ENCODE measurements around the gene SLC25A5.
A peak's percentile ranks its signal among the peaks of the same experiment; 100 is the strongest.
"Not testable (repeated sequence)": the region's sequence is repeated elsewhere in the genome, so short reads cannot be mapped to it uniquely, and the experiment has no call there.

SLC25A5 gene

DNA sequence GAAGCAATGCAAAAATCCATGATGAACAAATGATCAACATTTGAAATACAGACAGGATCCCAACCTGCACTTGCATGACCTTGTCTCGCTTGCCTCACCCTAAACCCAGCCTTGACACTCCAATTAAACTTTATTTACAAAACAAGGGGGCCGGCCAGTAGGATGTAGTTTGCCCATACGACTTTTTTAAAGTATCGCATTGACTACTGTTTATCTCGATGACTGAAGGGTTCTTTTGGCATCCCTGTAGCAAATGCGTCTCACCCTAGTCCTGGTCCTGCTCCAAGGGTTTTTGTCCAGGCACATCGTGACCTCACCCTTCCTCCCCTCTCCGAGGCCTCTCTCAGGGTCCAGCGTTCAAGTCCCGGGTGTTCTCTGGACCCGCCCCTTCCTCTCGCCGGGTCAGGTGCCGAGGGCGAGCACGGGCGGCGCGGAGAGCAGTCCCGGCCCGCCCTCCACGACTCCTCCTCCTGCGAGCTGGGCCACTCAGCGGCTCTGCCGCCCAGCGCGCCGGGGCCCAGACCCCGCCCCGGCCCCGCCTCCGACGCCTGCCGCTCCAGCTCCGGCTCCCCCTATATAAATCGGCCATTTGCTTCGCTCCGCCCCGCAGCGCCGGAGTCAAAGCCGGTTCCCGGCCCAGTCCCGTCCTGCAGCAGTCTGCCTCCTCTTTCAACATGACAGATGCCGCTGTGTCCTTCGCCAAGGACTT is at the start of gene SLC25A5:
Gene SLC25A5, plus strand, starts transcription at position 603 of the 709 bp plus-strand sequence. Its CDS starts 72 bp downstream, at position 675.
- DNase-seq = peak; percentile 93

GRCh38 chrX:119419146-119419545 is 49.1 kb upstream of the SLC25A5 start:
- no peak for DNase-seq

GRCh38 chrX:119419898-119420297 is 48.3 kb upstream of the SLC25A5 start:
- DNase-seq = no peak

GRCh38 chrX:119421016-119421705 is 47.1 kb upstream of the SLC25A5 start:
- DNase-seq = no peak

DNA sequence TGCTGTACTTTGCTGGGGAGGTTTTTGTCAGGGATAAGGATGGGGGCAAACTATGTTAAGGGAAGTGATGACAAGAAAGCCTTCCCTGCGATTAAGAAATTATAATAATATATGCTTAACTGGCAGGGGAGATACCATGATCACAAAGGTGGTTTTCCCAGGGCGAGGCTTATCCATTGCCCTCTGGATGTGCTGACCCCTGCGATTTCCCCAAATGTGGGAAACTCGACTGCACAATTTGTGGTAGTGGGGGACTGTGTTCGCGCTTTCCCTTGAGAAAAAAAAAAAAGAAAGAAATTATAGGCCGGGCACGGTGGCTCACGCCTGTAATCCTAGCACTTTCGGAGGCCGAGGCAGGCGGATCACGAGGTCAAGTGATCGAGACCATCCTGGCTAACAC is 44.6 kb upstream of the SLC25A5 start:
- no peak for DNase-seq

DNA sequence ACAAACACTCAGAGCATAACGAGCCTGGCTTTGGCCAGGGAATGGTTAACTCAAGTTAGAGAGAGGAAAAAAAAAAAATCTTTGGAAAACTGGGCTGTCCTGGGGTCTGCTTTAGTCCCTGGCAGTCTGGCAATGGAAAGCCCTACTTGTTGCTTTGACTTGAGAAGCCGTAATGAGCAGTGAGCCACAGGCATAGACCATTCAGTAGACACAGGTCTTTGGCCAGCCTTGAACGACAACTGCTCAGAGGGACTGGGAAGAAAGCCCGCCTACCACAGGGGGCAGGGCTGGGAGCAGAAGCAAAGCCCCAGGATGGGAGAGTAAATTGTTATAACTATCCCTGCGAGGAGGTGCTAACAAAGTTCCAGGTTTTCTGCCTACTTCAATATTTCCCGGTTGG is 43.2 kb upstream of the SLC25A5 start:
- no peak for DNase-seq

GRCh38 chrX:119427024-119427794 is 41.0 kb upstream of the SLC25A5 start:
- peak; percentile 63 for DNase-seq

GRCh38 chrX:119427795-119428185 is 40.5 kb upstream of the SLC25A5 start:
- no peak for DNase-seq

- no peak for DNase-seq
These were observed 38.8 kb upstream of the SLC25A5 start for GRCh38 chrX:119429471-119429870.

DNA sequence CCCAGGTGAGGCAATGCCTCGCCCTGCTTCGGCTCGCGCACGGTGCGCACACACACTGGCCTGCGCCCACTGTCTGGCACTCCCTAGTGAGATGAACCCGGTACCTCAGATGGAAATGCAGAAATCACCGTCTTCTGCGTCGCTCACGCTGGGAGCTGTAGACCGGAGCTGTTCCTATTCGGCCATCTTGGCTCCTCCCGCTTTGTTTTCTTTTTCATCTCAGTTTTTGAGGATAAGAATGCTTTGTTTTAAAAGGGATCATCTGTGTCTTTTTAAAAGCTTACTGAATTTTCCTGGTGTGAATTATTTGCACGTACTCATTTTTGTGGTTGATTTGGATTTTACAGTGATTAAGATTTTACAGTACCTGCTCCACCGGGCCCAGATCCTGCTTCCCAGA is 26.9 kb upstream of the SLC25A5 start:
- DNase-seq = not testable (repeated sequence)

- no peak for DNase-seq
These were observed 26.0 kb upstream of the SLC25A5 start for GRCh38 chrX:119442286-119442685.

- no peak for DNase-seq
These were observed 15.0 kb upstream of the SLC25A5 start for GRCh38 chrX:119453202-119453601.

GRCh38 chrX:119455264-119455663 is 13.0 kb upstream of the SLC25A5 start:
- DNase-seq = no peak

DNA sequence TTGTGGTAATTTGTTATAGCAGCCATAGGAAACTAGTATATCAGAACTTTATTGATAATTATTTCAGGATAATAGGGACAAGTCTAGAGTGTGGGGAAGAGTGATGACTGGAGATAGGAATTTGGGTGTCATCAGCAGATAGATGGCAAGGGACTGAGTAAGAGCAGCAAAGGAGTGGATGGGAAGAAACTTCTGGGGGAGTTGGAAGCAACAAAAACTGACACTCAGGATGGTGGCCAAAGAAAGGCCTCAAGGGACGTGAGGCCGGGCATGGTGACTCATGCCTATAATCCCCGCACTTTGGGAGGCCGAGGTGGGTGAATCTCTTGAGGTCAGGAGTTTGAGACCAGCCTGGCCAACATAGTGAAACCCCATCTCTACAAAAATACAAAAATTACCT is 9.1 kb upstream of the SLC25A5 start:
- DNase-seq = no peak

GRCh38 chrX:119465555-119465954 is 2.7 kb upstream of the SLC25A5 start:
- no peak for DNase-seq

- DNase-seq = no peak
These were observed 1.3 kb upstream of the SLC25A5 start for GRCh38 chrX:119466970-119467369.

- no peak for DNase-seq
These were observed 811 bp upstream of the SLC25A5 start for GRCh38 chrX:119467433-119467832.

DNA sequence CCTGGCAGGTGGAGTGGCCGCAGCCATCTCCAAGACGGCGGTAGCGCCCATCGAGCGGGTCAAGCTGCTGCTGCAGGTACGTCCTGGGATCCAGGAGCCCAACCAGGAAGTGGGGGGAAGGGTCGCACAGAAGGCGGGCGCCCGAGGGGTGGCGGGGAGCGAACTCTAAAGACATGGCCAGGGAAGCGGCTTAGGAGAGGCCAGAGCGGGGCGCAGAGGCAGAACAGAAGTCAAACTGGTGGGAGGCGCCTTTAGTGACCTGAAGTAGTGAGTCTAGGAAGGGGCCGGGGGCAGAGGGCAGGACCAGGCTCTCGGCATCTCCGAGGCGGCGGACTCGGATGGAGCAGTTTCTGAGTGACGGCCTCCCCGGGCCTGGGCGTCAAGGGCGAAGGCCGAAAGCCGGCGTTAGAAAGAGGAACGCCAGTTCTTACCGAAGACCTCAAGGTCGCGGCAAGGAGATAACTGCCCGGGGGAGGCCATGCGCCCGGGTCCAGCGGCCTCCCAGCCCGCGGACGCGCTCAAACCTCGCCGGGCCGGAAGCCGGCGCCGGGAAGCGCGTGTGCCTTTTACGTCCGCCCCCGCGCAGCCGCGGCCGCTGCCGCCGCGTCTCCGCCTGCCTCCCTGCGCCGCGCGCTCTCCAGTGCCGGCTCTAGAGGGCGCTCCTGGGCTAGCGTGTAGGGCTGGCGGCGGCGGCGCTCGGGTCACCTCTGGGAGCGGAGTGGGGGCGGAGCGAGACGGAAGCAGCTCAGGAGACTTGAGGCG is 488 bp downstream of the SLC25A5 start:
- DNase-seq = peak; percentile 90

DNA sequence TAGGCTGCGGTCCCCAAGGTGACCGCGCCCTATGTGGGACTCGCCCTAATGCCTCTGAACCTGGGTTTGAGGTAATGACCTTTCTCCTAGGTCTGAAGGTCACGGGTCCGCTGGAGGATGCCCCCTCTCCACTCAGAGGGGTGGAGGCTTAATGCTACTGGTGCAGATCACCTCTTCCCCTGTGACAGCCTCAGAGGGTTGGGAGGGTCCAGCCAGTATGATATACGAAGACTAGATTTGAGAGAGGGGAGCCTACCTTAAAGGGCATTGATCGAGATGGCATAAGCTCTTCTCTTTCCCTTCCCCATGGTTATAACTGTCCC is 1.0 kb downstream of the SLC25A5 start:
- no peak for DNase-seq

- DNase-seq = no peak
These were observed 6.6 kb downstream of the SLC25A5 start for GRCh38 chrX:119474615-119475388.

DNA sequence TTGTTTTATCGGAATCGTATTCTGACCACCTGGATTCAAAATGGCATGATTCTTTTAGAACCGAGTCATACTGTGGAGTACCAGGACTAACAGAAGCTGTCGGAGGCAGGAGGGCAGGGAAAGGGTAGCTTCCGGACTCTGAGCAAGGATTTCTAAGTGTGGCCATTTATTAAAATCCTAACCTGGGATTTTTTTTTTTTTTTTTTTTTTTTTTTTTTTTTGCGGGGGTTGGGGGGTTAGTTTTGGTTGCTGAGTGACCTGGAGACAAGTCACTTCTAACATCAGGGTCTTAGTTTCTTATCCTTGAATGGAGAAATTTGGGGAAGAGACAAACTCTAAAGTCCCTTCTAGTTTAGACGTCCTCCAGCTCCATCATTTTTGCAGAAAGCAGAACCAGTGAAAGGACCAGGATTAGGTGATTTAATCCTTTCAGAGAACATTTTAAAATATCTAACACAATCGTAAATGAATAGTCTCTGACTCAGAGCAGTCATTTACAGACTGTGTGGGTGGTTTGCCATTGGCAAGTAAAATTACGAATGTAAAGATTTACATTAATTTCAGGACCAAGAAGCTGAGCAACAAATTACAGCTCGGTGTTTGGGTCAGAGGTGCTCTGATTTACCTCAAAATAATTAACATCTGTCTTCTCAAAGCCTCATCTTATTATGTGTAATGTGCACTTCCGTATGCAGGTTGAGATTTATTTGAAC is 7.3 kb downstream of the SLC25A5 start:
- DNase-seq = no peak

DNA sequence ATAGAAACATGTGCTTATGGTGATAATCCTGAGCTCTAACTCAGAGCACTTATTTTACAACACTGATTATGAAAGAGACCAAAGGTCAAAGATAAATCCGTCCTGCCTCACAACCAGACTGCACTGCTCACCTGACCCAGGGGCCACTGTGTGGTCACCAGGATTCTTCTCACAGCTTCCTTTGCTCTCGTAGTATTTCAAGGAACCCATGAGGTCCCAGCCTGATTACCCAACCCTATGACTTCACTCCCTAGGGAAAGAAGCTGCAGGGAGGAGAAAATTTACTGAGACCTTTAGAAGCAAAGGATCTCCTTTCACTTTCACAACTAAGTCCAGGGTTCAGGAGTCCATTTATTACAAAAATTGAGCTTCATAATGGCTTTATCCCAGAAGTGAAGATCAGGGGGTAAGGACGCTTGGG is 9.6 kb downstream of the SLC25A5 start:
- DNase-seq = peak; percentile 80
